Epithelial cell of proximal tubule (primary cell): ENCODE results near the gene MAPK13. TPM values are rescaled to one million over a fixed set of nuclear protein-coding genes. Genes with fewer than 3 reads are reported as not detected.
"Not testable (repeated sequence)": the region's sequence is repeated elsewhere in the genome, so short reads cannot be mapped to it uniquely, and the experiment has no call there.

Experiments used
- DNase-seq: peaks from one replicate; pipeline ENCODE4 v3.0.0-alpha.2; 2011; ENCODE audit warnings: low read depth
- H3K4me3 ChIP-seq: 2 replicates; pipeline ENCODE4 v1.5.1; 2011; ENCODE audit warnings: low read depth, mild to moderate bottlenecking, low read length
- CTCF ChIP-seq: conservative IDR thresholded peaks from 2 replicates; pipeline ENCODE4 v1.5.1; 2012; ENCODE audit warnings: low read depth, mild to moderate bottlenecking, low read length
- total RNA-seq: library from RNA; depleted of rRNA; stranded (reverse); fragments of >200 nt; gene quantifications from 2 replicates; pipeline ENCODE4 v1.2.3, GENCODE V29; 2015

Gene MAPK13
- total RNA-seq, 1 donor from 2014 or later: 44.6 TPM

GRCh38 chr6:36123270-36124139 lies 6.8 kb upstream of the MAPK13 start:
- DNase-seq: no peak
- no peak overlapping the region for H3K4me3 ChIP-seq
- peak; percentile 83 for TF ChIP-seq CTCF

- not testable (repeated sequence) for H3K4me3 ChIP-seq, DNase-seq
Observed at GRCh38 chr6:36124346-36124745, 6.0 kb upstream of the MAPK13 start.

GRCh38 chr6:36124881-36125280 lies 5.4 kb upstream of the MAPK13 start:
- no peak for DNase-seq
- TF ChIP-seq CTCF: no peak
- no peak overlapping the region for H3K4me3 ChIP-seq

- DNase-seq: no peak
Observed at GRCh38 chr6:36125575-36125974, 4.7 kb upstream of the MAPK13 start.

GRCh38 chr6:36126121-36126520 lies 4.2 kb upstream of the MAPK13 start:
- H3K4me3 ChIP-seq: no peak overlapping the region
- no peak for DNase-seq
- no peak for TF ChIP-seq CTCF

More at GRCh38 chr6:36125575-36125974, 4.7 kb upstream of the MAPK13 start:
- H3K4me3 ChIP-seq: no peak overlapping the region
- TF ChIP-seq CTCF: no peak

GRCh38 chr6:36126553-36127458 lies 3.5 kb upstream of the MAPK13 start:
- no peak for TF ChIP-seq CTCF
- DNase-seq: no peak
- H3K4me3 ChIP-seq: no peak overlapping the region

GRCh38 chr6:36127462-36128016 lies 2.8 kb upstream of the MAPK13 start:
- DNase-seq: no peak
- peak overlapping the region; percentile 17 for H3K4me3 ChIP-seq
- TF ChIP-seq CTCF: no peak
